ENCODE results near the gene CCDC174.

GRCh38 chr3:14680716-14681115 is 29.2 kb downstream of the CCDC174 start:
- TF ChIP-seq CTCF (conservative IDR thresholded peaks at IDR 0.05; ENCODE audit: low read length): no peak
- TF ChIP-seq EZH2phosphoT487 (IDR thresholded peaks at IDR 0.05; ENCODE audit: borderline replicate concordance): no peak

Measured in Loucy (cell line).